CD4-positive, alpha-beta T cell treated with Interleukin-6 at 100 ng/mL for 8 hours (primary cell): ENCODE measurements around the gene MYBPC3.
A peak's percentile ranks its signal among the peaks of the same experiment; 100 is the strongest.

Experiments
- DNase-seq: peaks from one replicate; pipeline ENCODE4 v3.0.0-alpha.2; 2020; ENCODE audit warnings: mixed read lengths, low spot score

Gene MYBPC3

DNA sequence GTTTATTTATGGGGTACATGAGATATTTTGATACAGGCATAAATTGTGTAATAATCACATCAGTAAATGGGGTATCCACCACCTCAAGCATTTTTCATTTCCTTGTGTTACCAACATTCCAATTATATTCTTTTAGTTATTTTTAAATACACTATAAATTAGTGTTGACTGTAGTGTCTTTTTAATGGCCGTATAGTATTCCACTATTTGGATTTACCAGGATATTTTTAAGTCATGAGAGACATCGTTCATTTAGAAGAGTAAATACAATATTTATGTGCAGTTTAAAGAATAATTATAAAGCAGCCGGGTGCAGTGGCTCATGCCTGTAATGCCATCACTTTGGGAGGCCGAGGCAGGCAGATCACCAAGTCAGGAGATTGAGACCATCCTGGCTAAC lies 32.0 kb upstream of the MYBPC3 start:
- no peak for DNase-seq

DNA sequence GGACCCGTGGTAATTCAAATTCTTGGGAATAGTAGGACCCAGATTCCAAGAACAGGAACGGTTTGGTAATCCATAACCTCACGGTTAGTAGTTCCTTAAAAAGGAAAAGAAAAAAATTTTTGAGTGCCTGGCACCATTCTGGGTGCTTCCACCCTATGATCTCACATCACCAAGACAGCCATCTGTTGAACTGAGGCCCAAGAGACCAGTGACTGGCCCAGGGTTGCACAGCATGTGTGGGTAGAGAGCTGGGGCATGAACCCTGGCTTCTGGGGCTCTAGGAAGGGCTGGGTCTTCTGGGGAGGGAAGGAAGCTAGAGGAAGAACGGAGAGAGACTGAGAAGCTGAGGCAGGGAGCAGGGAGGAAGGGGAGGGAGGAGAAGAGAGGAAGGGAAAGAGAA lies 30.6 kb upstream of the MYBPC3 start:
- DNase-seq, result no peak

DNA sequence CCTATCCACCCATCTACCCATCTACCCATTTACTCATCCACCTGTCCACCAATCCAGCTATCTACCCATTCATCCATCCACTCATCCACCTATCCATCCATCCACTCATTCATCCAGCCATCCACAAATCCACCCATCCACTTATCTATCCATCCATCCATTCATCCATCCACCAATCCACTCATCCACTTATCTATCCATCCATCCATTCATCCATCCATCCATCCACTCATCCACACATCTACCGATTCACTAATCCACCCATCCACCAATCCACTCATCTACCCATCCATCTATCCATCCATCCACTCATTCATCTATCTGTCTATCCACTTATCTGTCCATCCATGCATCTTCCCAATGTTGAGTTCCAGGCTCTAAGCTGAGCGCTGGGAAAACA lies 27.6 kb upstream of the MYBPC3 start:
- DNase-seq, result no peak

DNA sequence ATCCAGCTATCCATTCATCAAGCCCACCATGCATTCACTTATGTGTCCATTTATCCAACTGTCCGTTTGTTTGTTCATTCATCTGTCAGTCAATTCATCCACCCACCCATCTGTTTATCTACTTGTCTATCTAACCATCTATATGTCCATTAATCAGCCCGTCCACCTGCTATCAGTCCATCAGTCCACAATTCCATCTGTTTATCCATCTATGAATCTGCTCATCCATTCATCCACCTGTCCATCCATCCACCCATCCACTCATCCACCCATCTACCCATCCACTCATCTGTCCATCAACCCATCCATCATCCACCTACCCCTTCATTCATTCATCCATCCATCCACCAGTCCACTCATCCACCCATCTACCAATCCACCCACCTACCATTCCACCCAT lies 26.8 kb upstream of the MYBPC3 start:
- DNase-seq, result no peak

DNA sequence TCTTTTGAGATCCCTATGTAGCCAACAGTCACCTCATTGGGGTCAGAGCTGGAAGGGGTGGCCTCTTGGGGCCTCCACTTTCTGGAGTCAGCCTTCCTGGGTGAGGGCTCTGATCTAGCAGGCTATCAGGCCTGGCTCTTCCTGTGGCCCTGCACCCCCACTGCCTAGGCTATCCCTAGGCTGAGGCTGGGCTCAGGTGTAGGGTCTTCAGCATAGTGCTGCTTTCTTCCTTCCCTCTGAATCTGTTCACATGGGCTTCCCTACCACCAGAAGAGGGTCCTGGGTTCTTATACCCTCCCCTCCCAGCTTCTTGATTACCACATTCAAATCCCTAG lies 26.3 kb upstream of the MYBPC3 start:
- DNase-seq, result no peak

DNA sequence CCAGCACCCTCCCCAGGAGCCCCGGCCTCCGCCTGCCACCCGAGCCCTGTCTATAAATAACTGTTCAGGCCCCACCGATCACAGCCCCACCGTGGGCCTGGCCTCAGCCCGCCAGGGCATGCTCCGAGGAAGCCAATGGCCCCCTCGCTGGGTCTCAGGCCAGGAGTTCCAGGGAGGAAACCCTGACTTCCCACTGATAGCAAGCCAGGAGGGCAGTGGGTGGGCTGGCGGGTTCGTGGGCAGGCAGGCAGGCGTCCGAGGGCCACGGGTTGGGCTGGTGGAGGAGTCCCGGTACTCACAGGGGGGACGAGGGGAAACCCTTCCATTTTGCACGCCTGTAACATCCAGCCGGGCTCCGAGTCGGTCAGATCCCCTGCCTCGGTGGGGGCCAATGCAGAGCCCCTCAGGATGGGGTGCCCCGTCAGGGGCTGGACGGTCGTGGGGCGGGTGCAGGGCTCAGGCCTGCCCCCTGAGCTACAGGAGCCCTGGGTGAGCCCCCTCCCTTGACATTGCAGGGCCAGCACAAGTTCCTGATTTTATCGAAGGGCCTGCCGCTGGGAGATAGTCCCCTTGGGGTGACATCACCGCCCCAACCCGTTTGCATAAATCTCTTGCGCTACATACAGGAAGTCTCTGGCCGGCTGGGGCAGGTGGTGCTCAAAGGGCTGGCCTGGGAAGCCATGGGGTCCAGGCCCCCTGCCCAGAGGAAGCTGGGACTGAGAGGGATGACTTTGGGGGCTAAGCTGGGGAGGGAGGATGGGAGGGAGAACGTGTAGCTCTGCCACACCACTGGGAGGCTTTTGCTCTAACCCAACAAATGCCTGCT lies 25.7 kb upstream of the MYBPC3 start, which contains the start of gene SPI1:
Gene SPI1 (minus strand): TSS at position 538 of the 826 bp plus-strand sequence. CDS start 194 bp downstream, at position 344.
- no peak for DNase-seq

DNA sequence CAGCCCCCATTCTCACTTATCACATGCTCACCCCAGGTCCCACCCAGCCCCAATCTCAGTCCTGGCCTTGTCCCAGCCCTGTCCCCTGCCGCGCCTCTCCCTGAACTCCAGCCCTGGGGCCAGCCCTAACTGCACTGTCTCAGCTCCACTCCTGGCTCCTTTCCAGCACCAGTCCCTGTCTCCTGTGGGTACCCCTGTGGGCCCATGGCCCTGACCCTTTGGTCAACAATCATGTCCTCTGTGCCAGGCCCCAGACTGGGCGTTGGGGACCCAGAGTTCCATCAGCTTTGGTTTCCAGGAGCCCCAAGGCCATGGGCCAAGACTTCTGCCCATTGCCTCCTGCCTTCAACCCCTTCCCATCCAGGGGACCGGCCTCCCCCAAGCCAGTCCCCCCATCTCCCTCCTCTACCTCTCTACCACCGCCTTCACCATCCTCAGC lies 25.1 kb upstream of the MYBPC3 start:
- no peak for DNase-seq

DNA sequence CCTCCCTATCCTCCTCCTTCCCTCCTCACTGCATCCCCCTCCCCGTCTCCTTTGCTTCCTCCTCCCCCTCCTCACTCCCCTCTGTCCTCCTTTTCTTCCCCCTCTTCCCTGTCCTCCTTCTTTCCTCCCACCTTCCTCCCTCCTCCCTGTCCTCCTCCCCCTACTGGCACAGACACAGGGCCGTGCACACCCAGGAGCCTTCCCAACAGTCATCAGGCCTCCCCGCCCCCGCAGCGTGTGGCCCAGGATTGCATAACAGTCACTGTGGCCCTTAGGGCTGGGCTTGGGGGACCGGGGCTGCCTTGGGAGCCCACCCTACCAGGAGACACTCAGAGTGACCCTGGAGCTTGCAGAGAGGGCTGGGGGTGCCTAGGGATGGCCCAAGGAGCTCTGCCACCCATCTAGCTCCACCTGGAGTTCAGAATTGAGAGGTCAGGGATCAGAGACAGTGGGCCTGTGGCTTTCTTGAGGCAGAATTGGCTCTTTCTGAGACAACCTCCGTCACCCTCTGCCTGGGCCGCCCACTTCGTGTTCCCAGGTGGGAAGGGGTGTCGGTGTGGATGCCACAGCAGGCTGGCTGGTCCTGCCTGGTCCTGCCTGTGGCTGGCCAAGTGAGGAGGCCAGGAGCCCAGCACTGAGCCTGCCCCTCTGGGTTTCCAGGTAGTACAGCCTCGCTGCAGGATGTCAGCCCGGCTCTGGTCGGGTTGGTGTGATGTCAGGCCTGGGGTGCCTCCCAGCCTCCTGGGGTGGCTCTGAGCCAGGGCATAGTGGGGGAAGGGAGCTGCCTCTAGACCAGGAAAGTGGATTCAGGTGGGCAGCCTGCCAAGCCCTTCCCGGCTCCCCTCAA lies 24.2 kb upstream of the MYBPC3 start:
- no peak for DNase-seq

DNA sequence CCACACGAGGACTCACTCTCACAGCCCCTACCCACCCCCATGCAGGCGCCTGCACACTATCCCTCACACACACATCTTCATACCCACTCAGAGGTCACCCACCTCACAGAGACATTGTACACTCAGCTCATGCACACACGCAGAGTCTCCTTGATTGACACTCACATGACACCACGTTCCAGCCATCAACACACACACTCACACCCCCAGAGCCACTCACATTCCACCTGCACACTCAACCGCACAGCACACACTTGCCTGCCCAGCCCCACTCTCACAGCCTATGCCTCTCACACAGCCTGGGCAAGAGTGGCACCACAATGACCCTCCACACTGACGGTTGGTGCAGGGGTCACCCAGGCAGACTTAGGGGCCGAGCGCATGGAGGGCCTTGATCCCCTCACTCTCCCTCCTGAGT lies 23.6 kb upstream of the MYBPC3 start:
- DNase-seq, result no peak

DNA sequence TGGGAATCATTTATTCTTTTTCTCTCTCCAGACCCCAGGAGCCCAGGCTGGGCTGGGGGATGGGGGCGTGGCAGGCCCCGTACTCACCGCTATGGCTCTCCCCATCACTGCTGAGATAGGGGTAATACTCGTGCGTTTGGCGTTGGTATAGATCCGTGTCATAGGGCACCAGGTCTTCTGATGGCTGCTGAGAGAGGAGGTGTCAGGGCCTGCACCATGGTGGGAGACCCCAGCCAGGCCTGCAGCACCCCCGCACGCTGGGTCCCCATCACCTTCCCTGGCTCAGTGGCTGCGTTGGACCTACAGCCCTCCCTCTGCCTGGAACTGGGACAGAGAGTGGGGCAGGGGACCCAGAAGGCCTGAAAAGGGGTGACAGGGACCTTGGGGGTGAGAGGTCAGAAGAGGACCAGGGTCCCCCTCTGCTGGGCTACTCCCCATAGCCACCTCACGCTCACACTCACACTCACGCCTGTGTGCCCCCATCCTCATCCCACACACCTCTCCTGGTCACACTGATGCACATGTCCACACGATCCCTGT lies 23.1 kb upstream of the MYBPC3 start:
- no peak for DNase-seq

DNA sequence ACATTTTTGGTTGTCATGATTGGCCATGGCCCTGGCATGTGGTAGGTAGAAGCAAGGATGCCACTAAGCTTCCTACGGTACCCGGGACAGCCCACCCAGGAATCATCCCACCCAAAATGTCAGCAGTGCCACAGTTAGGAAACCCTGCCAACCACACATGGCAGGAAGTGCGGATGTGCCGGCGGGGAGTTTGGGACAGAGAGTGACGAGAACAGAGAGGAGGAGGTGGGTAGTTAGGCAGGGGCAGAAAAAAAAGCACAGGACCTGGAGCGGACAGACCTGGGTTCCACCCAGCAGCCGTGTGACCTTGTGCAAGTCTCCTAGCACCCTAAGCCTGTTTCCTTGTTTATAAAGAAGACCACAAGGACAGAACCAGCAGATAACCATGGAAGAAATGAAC lies 22.5 kb upstream of the MYBPC3 start:
- no peak for DNase-seq

DNA sequence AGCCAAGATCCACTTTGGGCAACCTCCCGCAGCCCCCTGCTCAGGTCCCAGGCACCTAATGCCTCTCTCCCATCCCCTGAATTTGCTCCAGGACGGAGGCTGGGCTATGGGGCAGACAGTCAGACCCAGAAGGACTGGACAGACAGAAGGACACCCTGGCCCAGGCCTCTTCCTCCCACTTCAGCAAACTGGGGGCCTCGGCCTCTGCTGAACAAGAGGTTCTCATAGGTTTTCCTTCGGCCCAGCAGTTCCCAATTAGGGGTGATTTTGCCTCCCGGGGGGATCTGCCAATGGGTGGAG lies 22.2 kb upstream of the MYBPC3 start:
- no peak for DNase-seq

DNA sequence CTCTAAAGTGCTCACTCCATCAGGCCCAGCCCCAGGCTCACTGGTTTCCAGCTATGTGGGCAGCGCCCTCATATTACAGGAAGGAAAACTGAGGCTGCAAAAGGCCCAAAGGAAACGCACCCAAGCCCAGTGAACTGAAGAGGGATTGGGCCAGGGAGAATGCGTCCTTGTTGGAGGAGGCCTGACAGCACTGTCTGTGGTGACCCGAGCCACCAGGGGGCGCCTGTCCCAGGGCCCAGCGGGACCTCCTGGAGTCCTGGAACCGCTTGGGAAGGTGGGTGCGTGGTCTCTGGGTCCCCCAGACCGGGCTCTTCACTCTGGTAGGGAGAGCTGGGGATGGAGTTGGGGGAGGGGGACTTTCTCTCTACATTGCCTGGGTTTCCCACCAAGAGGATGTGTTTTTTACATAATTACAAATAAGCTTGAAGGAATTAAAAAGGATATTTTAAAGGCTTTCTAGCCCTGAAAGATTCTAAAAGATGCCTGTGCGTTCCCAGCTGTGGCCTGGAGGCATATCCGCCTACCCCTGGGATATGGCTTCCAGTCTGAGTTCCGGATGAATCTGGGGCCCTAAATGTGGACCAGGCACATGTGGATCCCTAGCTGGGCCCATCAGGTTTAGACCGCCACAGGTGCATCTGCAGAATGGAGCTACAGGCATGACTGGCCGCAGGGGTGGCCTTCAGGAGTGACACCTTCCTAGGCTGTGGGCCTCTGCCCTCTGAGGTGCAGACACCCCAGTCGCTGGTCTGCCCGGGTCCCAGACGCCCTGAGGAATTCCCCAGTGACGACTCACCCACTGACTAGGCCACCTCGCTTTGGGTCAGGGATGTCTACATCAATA lies 21.6 kb upstream of the MYBPC3 start:
- peak; percentile 85 for DNase-seq

DNA sequence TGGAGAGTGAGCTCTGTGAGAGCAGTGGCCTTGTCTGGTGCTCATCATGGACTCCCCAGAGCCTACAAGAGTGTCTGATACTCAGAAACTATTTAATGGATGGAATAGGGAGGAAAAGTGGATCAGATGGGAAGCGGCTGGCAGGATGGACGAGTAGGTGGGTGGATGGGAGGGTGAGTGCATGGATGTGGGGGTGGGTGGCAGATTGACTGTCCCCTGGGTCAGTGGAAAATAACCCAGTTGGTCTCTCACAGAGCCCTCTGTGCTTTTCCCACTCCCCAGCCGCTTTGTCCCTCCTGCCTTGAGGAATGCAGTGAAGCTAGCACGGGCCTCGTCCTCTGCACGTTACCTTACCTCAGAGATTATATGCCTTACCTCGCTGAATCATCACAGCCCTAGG lies 19.9 kb upstream of the MYBPC3 start:
- DNase-seq, result no peak

DNA sequence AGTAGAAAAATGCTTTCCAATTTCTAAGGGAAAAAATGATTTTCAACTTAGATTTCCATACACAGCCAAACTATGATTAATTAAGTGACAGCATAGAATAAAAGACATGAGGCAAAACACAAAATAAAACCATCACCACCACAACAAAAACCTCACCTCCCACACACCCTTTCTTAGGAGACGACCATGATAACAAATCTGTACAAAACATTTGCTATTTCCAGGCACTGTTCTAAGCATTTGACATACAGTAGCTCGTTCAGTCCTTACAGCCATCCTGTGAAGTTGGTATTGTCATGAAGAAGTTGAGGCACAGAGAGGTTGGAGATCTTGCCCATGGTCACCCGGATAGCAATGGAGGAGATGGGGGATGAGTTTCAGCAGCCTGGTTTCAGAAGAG lies 17.2 kb upstream of the MYBPC3 start:
- DNase-seq, result no peak

DNA sequence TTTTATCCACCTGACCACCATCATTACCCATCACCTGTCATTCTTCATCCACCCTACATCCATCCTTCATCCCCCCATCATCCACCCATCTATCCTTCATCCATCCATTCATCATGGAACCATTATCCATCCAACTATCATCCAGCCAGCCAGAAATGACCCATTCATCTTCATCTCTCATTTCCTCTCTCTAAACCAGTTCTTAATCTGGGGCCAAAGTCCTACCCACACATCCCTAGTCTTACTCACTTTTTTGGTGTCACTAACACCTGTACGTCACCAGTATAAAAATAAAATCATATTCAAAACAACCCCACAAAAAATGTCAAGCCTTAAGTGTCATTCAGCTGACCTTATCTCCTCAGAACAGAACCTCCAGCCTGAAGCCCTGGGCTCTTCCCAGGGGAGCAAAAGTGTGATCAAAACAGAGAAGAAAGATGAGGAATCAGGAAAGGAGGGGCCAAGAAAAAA lies 13.6 kb upstream of the MYBPC3 start:
- no peak for DNase-seq

DNA sequence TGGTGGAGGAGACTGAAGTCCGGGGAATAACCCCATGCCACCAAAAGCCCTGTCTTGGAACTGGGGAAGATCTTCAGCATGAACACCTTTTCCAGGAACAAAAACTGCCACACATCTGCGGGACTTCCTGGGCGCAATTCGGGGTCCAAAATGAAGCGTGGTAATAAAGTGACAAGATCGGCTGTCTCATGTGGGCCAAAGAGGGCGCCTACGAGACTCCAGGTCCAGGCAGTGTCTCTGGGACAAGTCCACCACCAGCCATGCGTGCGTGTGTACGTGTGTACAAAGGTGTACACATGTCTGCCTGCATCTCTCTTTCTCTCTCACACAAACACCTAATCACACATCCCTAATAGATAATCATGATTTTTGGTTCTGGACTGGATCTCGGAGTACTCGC lies 8.9 kb upstream of the MYBPC3 start:
- DNase-seq, result no peak

DNA sequence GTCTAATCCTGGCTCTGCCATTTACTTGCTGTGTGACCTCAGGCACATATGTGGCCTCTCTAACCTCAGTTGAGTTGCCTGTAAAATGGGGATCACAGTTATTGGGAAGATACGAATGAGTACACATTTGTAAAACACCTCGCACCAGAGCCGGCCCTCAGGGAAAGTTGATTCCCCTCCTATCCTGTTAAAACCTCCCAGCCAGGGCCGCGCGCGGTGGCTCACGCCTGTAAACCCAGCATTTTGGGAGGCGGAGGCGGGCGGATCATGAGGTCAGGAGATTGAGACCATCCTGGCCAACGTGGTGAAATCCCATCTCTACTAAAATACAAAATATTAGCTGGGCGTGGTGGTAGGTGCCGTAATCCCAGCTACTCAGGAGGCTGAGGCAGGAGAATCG lies 7.8 kb upstream of the MYBPC3 start:
- no peak for DNase-seq

DNA sequence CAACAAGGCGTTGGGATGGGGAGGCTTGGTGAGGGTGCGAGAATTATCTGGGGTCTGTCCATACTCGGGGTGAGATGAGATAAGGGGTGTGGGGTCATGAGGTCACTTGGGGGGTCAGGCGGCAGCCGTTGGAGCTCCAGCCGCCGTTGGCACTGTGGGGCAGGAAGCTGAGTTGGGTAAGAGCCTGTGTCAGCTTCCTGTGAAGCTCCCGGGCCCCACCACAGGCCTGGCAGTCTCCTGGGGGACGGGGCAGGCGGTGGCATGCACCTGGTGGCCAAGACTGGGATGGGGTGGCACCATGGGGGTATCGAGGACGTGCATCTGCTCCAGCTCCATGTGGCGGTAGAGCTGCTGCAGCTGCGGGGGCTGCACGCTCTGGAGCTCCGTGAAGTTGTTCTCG lies 7.1 kb upstream of the MYBPC3 start:
- DNase-seq, result no peak

DNA sequence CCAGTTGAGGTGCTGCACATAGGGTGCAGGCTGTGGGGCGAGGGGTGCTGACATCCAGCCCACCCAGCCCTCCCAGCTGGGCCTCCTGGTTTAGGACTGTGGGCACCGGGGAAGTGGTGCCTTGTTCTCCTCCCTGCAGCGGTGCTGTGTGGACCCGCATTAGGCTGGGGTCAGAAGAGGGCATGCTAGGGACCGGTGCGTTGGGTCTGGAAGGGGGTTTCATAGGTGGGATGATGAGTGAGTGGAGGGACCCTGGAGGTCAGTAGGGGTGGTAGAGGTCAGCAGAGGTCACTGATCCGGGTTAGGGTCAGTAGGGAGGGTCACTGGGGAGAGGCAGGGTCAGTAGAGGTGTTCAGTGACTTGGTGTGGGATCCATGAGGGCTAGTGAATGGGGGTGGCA lies 6.7 kb upstream of the MYBPC3 start:
- no peak for DNase-seq

DNA sequence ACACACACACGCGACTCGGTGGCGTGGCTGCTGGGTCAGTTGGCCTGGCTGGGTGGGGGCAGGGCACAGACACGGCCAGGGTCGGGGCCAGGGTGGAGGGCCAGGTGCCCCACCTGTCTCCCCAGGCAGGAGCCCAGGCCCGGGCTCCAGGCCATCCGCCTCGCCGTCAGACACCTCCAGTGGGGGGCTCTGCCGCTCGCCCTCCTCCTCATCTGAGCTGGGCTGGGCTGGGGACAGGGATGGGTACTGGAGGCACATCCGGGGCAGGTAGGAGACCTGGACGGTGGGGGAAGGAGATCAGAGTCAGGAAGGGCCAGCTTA lies 6.2 kb upstream of the MYBPC3 start:
- DNase-seq, result no peak

DNA sequence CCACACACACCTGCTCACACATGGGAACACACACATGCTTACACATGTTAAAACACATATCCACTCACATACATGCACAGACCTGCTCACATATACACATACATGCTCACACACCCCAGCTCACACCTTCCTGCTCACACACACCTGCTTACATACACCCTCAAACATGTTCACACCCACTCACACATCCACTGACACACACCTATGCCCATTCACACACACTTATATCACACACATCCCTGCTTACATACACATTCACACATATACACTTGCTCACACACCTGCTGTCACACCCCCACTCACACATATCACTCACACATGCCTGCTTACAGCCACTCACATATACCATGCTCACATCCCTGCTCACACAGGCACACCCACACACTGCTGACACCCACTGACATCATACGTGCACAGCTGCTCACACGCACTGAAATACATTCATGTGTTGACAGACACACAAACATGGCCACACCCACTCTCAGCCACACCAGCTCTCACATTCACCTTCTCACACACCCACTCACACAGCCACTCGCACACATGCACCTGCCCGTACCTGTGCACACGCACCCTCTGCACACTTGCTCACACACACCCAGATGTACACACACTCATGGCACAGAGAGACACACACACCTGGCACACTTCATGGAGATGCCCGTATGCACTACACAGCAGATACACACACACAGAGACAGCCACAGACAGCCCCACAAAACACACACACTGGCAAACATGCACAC lies 5.7 kb upstream of the MYBPC3 start:
- DNase-seq, result no peak
